Stomach (tissue), 4 donors: Measurements from ENCODE around the gene NDN.

Source experiments
- EP300 ChIP-seq: sonication (generic); formaldehyde crosslinking; IDR thresholded peaks from one replicate; pipeline ENCODE4 v1.6.1; 2017; ENCODE audit warnings: antibody characterized with exemption
- POLR2A ChIP-seq, 4 donors: fragments of 450-650 bp; IDR thresholded peaks; one replicate each; pipeline ENCODE4 v1.6.1; 2016; ENCODE audit warnings: antibody characterized with exemption in 4 of 4, control low read depth in 2 of 4, mild to moderate bottlenecking in 1 of 4, moderate library complexity in 1 of 4
- POLR2AphosphoS5 ChIP-seq, 3 donors: sonication (generic); formaldehyde crosslinking; IDR thresholded peaks; one replicate each; pipeline ENCODE4 v1.6.1; 2016; ENCODE audit warnings: antibody characterized with exemption in 3 of 3
- TF ChIP-seq, protein P1 (sequence below), 7 experiments: fragments of 450-650 bp in 4 of 7; fragments of 200-600 bp in 3 of 7; sonication (generic) in 3 of 7; IDR thresholded peaks; one replicate each; pipeline ENCODE4 v1.5.1; 2016 to 2019; ENCODE audit warnings: antibody characterized with exemption in 7 of 7, control low read depth in 2 of 7, mild to moderate bottlenecking in 1 of 7

DNA sequence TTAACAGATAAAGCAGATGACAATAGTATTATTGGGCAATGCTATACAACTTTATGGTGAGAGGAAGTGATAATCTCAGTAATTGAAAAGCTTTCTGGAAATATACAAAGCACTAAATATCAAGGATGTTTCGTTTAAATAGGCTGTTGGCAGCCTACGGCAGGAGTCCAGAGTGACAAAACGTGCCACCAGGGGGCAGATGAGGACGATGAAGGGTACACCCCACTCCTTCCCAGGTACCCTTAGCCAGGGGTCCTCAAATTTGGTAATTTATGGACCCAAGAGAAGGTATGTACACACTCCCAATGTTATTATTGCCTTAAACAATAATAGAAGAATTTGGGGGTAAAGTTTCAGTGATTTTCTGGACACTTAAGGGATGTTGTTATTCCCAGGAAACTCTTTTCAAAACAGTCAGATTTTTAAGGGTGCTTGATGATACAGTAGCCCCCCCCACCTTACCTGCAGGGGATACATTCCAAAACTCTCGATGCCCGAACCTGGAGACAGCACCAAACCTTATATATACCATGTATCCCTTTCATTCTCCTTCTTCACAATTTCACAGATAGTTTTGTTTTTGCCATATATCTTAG lies 38.1 kb downstream of the NDN start:
- TF ChIP-seq POLR2A (IDR thresholded peaks at IDR 0.05) (no peak), EP300 (no peak), POLR2AphosphoS5 (IDR thresholded peaks at IDR 0.05) (no peak)
- TF ChIP-seq, protein P1, sequence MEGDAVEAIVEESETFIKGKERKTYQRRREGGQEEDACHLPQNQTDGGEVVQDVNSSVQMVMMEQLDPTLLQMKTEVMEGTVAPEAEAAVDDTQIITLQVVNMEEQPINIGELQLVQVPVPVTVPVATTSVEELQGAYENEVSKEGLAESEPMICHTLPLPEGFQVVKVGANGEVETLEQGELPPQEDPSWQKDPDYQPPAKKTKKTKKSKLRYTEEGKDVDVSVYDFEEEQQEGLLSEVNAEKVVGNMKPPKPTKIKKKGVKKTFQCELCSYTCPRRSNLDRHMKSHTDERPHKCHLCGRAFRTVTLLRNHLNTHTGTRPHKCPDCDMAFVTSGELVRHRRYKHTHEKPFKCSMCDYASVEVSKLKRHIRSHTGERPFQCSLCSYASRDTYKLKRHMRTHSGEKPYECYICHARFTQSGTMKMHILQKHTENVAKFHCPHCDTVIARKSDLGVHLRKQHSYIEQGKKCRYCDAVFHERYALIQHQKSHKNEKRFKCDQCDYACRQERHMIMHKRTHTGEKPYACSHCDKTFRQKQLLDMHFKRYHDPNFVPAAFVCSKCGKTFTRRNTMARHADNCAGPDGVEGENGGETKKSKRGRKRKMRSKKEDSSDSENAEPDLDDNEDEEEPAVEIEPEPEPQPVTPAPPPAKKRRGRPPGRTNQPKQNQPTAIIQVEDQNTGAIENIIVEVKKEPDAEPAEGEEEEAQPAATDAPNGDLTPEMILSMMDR (IDR thresholded peaks at IDR 0.05), result peak in 3 of 7 experiments; percentile 35 to 59 (median 46)
